ENCODE results near the gene SBNO2. TPM values are rescaled to one million over a fixed set of nuclear protein-coding genes. Genes with fewer than 3 reads are reported as not detected.
A peak's percentile ranks its signal among the peaks of the same experiment; 100 is the strongest.

Gene SBNO2
- total RNA-seq, 1 donor from 2014 or later, result 48.8 TPM

DNA sequence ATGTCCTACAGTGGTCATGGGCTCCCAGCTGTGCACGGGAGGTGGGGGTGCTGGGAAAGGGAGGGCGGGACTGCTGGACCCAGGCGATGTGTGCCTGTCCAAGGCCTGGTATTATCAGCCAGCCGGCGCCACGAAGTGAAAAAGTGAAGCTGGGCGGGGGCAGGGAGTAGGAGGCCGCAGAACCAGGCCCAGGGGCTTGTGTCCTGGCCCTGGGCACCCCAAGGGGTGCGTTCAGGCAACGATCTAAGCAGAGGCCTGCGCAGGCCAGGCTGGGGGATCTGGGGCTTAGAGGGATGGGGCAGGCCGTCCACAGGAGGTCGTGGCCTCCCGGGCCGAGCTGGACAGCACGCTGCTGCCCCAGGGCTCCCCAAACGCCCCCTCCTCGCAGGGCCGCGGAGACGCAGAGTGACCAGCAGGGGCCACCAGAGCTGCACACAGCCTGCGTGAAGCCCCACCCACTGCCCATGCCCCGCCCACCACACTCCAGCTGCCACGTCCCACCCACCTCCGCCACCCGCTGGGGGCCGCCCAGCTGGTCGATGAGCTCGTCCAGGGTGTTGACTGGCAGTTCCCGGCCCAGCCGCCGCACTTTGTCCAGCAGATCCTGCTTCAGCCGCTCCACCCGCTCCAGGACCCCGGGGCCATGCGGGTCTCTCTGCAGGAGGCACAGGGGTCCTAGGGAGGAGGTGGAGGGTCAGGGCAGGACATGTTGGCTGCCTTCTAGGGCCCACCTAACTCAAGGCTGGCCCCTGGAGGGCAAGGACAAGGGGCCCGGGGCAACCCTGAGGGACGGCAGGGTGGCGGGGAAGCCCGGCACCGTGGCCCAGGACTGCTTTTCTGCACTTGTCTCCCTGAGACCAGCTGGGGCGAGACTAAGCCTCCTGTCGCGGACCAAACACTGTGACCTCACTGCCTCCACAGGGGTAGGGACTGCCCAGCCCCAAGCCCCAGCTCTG is 60.8 kb downstream of the SBNO2 start:
- Histone ChIP-seq H3K4me3 (ENCODE audit: low read depth, low read length) (no peak overlapping the region), H3K36me3 (ENCODE audit: control insufficient read depth, insufficient read depth, low read length) (peaks cover 10% of the 10 kb centered on the region), H3K27me3 (ENCODE audit: control insufficient read depth, insufficient read depth, low read length) (no peaks in the 10 kb centered on the region)
- no peak for DNase-seq (ENCODE audit: low read depth)
- TF ChIP-seq, protein P1, sequence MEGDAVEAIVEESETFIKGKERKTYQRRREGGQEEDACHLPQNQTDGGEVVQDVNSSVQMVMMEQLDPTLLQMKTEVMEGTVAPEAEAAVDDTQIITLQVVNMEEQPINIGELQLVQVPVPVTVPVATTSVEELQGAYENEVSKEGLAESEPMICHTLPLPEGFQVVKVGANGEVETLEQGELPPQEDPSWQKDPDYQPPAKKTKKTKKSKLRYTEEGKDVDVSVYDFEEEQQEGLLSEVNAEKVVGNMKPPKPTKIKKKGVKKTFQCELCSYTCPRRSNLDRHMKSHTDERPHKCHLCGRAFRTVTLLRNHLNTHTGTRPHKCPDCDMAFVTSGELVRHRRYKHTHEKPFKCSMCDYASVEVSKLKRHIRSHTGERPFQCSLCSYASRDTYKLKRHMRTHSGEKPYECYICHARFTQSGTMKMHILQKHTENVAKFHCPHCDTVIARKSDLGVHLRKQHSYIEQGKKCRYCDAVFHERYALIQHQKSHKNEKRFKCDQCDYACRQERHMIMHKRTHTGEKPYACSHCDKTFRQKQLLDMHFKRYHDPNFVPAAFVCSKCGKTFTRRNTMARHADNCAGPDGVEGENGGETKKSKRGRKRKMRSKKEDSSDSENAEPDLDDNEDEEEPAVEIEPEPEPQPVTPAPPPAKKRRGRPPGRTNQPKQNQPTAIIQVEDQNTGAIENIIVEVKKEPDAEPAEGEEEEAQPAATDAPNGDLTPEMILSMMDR (IDR thresholded peaks at IDR 0.05; ENCODE audit: insufficient read depth, low read length, poor library complexity, severe bottlenecking), result peak; percentile 85

DNA sequence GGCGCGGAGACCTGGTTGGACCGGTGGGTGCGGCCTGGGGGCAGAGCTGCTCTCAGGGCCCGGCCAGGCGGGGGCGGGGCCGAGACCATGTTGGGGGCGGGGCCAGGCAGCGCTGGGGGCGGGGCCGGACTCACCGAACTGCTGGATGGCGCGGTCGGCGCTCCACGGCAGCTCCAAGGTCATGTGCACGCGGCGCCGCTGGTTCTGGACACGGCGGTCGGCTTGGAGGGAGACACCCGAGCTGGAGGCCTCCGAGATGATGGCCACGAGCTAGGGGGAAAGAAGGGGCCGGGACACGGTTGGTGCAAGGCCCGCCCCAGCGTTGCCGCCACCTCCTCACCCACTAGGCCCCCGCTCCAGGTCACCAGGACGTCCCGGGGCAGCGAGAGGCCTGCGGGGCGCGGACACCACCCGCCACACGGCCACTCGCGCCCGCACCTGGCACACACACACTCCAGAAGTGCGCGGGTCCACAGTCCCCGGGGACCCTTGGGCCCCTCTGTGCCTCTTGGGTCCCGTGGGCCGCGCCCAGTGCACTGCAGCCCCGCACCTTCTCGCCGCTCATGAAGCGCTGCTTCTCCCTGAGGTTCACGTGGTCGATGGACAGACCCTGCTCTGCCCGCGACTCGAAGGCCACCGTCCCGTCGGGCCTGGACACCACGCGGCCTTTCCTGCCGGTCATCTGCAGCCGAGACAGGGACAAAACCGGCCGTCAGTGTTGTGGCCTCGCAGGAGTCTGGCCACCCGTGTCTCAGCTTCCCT is 61.6 kb downstream of the SBNO2 start:
- DNase-seq (ENCODE audit: low read depth), result no peak
- no peak overlapping the region for H3K4me3 ChIP-seq (ENCODE audit: low read depth, low read length)
- peaks cover 8% of the 10 kb centered on the region for H3K36me3 ChIP-seq (ENCODE audit: control insufficient read depth, insufficient read depth, low read length)
- TF ChIP-seq, protein P1 (IDR thresholded peaks at IDR 0.05; ENCODE audit: insufficient read depth, low read length, poor library complexity, severe bottlenecking), result no peak
- no peaks in the 10 kb centered on the region for H3K27me3 ChIP-seq (ENCODE audit: control insufficient read depth, insufficient read depth, low read length)

DNA sequence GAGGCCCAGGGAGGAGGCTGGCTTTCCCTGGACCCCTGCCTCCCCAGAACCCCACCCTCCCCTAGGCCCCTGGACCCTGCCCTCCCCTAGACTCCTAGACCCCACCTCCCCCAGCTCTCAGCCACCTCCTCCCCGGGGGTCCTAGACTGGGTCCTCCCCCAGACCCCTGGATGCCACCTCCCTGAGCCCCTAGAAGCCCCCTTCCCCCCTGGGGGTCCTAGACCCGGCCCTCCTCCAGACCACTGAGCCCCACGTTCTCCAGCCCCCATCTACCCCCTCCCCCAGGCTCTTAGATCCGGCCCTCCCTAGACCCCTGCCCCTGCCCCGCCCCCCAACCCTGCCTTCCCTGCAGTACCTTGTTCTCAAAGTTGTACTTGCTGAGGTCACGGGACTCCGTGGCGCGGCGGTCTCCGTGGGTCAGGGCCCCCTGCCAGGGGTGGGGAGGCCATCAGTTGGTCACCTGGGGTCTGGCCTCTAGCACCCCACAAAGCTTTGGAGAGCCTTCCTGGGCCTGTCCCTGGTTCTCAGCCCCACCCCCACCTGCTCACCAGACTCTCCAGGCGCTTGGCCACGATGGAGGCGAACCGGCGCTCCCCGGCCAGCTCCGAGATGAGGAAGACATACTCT is 62.3 kb downstream of the SBNO2 start:
- Histone ChIP-seq H3K4me3 (ENCODE audit: low read depth, low read length) (no peak overlapping the region), H3K27me3 (ENCODE audit: control insufficient read depth, insufficient read depth, low read length) (no peaks in the 10 kb centered on the region), H3K36me3 (ENCODE audit: control insufficient read depth, insufficient read depth, low read length) (peaks cover 6% of the 10 kb centered on the region)
- TF ChIP-seq, protein P1 (IDR thresholded peaks at IDR 0.05; ENCODE audit: insufficient read depth, low read length, poor library complexity, severe bottlenecking), result no peak
- DNase-seq (ENCODE audit: low read depth), result no peak

DNA sequence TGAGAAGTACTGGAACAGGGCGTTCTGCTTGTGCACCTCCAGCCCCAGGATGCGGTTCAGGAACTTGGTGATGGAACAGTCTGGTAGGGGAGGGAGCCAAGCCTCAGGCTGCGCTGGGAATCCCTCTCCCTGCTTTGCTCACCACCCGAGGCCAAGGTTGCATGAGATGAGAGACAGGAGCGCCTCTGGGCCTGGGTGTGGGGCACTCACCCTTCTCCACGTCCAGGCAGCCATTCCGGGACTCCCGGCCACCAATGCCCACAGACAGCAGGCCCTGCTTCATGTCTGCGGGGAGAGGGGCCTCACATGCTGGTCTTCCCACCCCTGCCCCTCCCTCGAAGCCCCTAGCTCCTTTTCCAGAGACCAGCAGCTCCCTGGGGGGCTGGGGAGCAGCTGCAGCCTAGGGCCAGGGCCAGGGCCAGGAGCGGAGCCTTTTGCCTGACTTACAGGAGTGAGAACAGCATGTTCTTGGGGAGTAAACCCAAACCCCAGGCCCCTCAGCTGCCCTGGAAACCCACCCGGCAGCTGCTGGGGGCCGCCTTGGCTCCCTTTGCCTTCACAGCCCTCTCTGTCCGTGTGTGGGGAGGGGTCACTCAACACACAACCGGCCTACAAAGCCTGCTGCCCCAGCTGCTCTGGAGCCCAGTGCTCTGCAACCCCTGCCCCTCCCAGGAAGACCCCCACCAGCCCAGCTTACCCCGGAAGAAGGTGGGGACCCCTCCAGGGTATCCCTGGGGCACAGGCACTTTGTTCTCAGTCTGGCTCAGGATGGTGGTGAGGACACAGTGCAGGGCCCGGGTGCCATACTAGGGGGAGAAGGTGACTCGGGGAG is 63.0 kb downstream of the SBNO2 start:
- TF ChIP-seq, protein P1 (IDR thresholded peaks at IDR 0.05; ENCODE audit: insufficient read depth, low read length, poor library complexity, severe bottlenecking), result no peak
- Histone ChIP-seq H3K4me3 (ENCODE audit: low read depth, low read length) (no peak overlapping the region), H3K36me3 (ENCODE audit: control insufficient read depth, insufficient read depth, low read length) (peaks cover 5% of the 10 kb centered on the region), H3K27me3 (ENCODE audit: control insufficient read depth, insufficient read depth, low read length) (no peaks in the 10 kb centered on the region)
- DNase-seq (ENCODE audit: low read depth), result no peak

Data from kidney epithelial cell (primary cell).